Measurements from ENCODE around the gene IRGC. TPM values are rescaled to one million over a fixed set of nuclear protein-coding genes. Genes with fewer than 3 reads are reported as not detected.

IRGC gene
- total RNA-seq, 5 donors from 2014 or later (not counting 1 experiment from before 2014, with no cell fraction given): not detected

GRCh38 chr19:43673637-43674036 lies 42.2 kb upstream of the IRGC start:
- H3K27me3 ChIP-seq (replicated peaks in 1 of 2; ENCODE audit: control insufficient read depth in 2 of 2, extremely low read depth in 1 of 2, insufficient read depth in 2 of 2, low read length in 1 of 2): peaks cover 0 to 5% of the 10 kb centered on the region in 2 experiments
- no peaks in the 10 kb centered on the region for H3K36me3 Mint-ChIP-seq
- H3K9me3 ChIP-seq: no peaks in the 10 kb centered on the region
- H3K27ac Mint-ChIP-seq: no peak overlapping the region
- WGBS (ENCODE audit: insufficient coverage): no CpG with 5 or more reads among the region's 3 CpGs
- no peaks in the 10 kb centered on the region for H3K36me3 ChIP-seq (ENCODE audit: control insufficient read depth in 2 of 2, extremely low read depth in 1 of 2, insufficient read depth in 1 of 2, low read length in 1 of 2)
- no peaks in the 10 kb centered on the region for H3K27me3 Mint-ChIP-seq
- H3K27ac ChIP-seq (ENCODE audit: low read length): no peak overlapping the region
- peaks cover 16 to 28% (median 21%) of the 10 kb centered on the region in 3 donors for H3K4me1 Mint-ChIP-seq
- no peak for DNase-seq
- H3K4me3 ChIP-seq (ENCODE audit: control insufficient read depth in 1 of 2, extremely low read depth in 1 of 2, low read length in 1 of 2): no peak overlapping the region
- peaks cover 8 to 19% of the 10 kb centered on the region in 2 experiments for H3K4me1 ChIP-seq (ENCODE audit: control insufficient read depth in 1 of 2, extremely low read depth in 1 of 2, insufficient read depth in 2 of 2, low read length in 2 of 2)
- H3K9me3 Mint-ChIP-seq: no peaks in the 10 kb centered on the region
- ATAC-seq (replicated peaks in 1 of 4): no peak
- ChIA-PET CTCF (interaction anchor here in 1 of 2 donors (0.7 kb wide), 1 partner anchor 78 kb away, joined by 4 read pairs; no protein-coding TSS in a partner anchor), POLR2A (no interaction called here)
- no peak overlapping the region for H3K4me3 Mint-ChIP-seq

GRCh38 chr19:43674183-43674582 lies 41.7 kb upstream of the IRGC start:
- ATAC-seq (replicated peaks in 1 of 4): no peak
- CTCF ChIA-PET: interaction anchor here in 1 of 2 donors (0.7 kb wide), 1 partner anchor 50 kb away, joined by 4 read pairs; no protein-coding TSS in a partner anchor
- Mint-ChIP-seq H3K4me3 (no peak overlapping the region), H3K27me3 (no peaks in the 10 kb centered on the region), H3K4me1 (peaks cover 12 to 23% (median 17%) of the 10 kb centered on the region in 3 donors), H3K27ac (no peak overlapping the region), H3K36me3 (no peaks in the 10 kb centered on the region), H3K9me3 (no peaks in the 10 kb centered on the region)
- H3K27me3 ChIP-seq (replicated peaks in 1 of 2; ENCODE audit: control insufficient read depth in 2 of 2, extremely low read depth in 1 of 2, insufficient read depth in 2 of 2, low read length in 1 of 2): peaks cover 0 to under 1% of the 10 kb centered on the region in 2 experiments
- POLR2A ChIA-PET: no interaction called here
- H3K27ac ChIP-seq (ENCODE audit: low read length): no peak overlapping the region
- no peaks in the 10 kb centered on the region for H3K36me3 ChIP-seq (ENCODE audit: control insufficient read depth in 2 of 2, extremely low read depth in 1 of 2, insufficient read depth in 1 of 2, low read length in 1 of 2)
- H3K4me3 ChIP-seq (ENCODE audit: control insufficient read depth in 1 of 2, extremely low read depth in 1 of 2, low read length in 1 of 2): no peak overlapping the region
- WGBS (ENCODE audit: insufficient coverage): 94% methylated on average over 5 of the region's 8 CpGs
- H3K4me1 ChIP-seq (ENCODE audit: control insufficient read depth in 1 of 2, extremely low read depth in 1 of 2, insufficient read depth in 2 of 2, low read length in 2 of 2): peaks cover 7 to 13% of the 10 kb centered on the region in 2 experiments
- no peaks in the 10 kb centered on the region for H3K9me3 ChIP-seq
- DNase-seq: peak in 2 of 35 experiments; percentile 11 to 31

GRCh38 chr19:43674596-43674995 lies 41.3 kb upstream of the IRGC start:
- CTCF ChIA-PET: interaction anchor here in 1 of 2 donors (0.6 to 0.7 kb wide), 2 partner anchors 51 to 75 kb away, joined by 4 to 6 read pairs; no protein-coding TSS in a partner anchor

GRCh38 chr19:43675269-43675879 lies 40.5 kb upstream of the IRGC start:
- POLR2A ChIA-PET: no interaction called here

More at GRCh38 chr19:43674596-43674995, 41.3 kb upstream of the IRGC start:
- ATAC-seq (replicated peaks in 1 of 4) (no peak), DNase-seq (no peak)
- no peak overlapping the region for H3K27ac ChIP-seq (ENCODE audit: low read length)
- no peaks in the 10 kb centered on the region for H3K9me3 ChIP-seq
- no peaks in the 10 kb centered on the region for H3K36me3 ChIP-seq (ENCODE audit: control insufficient read depth in 2 of 2, extremely low read depth in 1 of 2, insufficient read depth in 1 of 2, low read length in 1 of 2)
- 50% methylated on average over 1 of the region's 3 CpGs for WGBS (ENCODE audit: insufficient coverage)
- no peaks in the 10 kb centered on the region for H3K9me3 Mint-ChIP-seq
- H3K4me1 ChIP-seq (ENCODE audit: control insufficient read depth in 1 of 2, extremely low read depth in 1 of 2, insufficient read depth in 2 of 2, low read length in 2 of 2): peaks cover 4 to 9% of the 10 kb centered on the region in 2 experiments
- H3K27me3 ChIP-seq (replicated peaks in 1 of 2; ENCODE audit: control insufficient read depth in 2 of 2, extremely low read depth in 1 of 2, insufficient read depth in 2 of 2, low read length in 1 of 2): peaks cover 0 to 4% of the 10 kb centered on the region in 2 experiments
- H3K27ac Mint-ChIP-seq: no peak overlapping the region
- POLR2A ChIA-PET: no interaction called here
- H3K27me3 Mint-ChIP-seq: no peaks in the 10 kb centered on the region
- no peak overlapping the region for H3K4me3 ChIP-seq (ENCODE audit: control insufficient read depth in 1 of 2, extremely low read depth in 1 of 2, low read length in 1 of 2)
- no peaks in the 10 kb centered on the region for H3K36me3 Mint-ChIP-seq
- H3K4me3 Mint-ChIP-seq: no peak overlapping the region
- H3K4me1 Mint-ChIP-seq: peaks cover 12 to 22% (median 14%) of the 10 kb centered on the region in 3 donors

GRCh38 chr19:43675906-43676305 lies 40.0 kb upstream of the IRGC start:
- ATAC-seq (replicated peaks in 1 of 4) (no peak), DNase-seq (no peak)
- 91% methylated on average over 9 of the region's 11 CpGs for WGBS (ENCODE audit: insufficient coverage)
- Histone ChIP-seq H3K4me1 (ENCODE audit: control insufficient read depth in 1 of 2, extremely low read depth in 1 of 2, insufficient read depth in 2 of 2, low read length in 2 of 2) (no peaks in the 10 kb centered on the region), H3K27ac (ENCODE audit: low read length) (no peak overlapping the region), H3K36me3 (ENCODE audit: control insufficient read depth in 2 of 2, extremely low read depth in 1 of 2, insufficient read depth in 1 of 2, low read length in 1 of 2) (no peaks in the 10 kb centered on the region), H3K4me3 (ENCODE audit: control insufficient read depth in 1 of 2, extremely low read depth in 1 of 2, low read length in 1 of 2) (no peak overlapping the region), H3K27me3 (replicated peaks in 1 of 2; ENCODE audit: control insufficient read depth in 2 of 2, extremely low read depth in 1 of 2, insufficient read depth in 2 of 2, low read length in 1 of 2) (peaks cover 0 to 4% of the 10 kb centered on the region in 2 experiments), H3K9me3 (no peaks in the 10 kb centered on the region)
- CTCF ChIA-PET: no interaction called here
- no peak overlapping the region for H3K4me3 Mint-ChIP-seq
- POLR2A ChIA-PET: no interaction called here
- H3K36me3 Mint-ChIP-seq: no peaks in the 10 kb centered on the region
- no peaks in the 10 kb centered on the region for H3K27me3 Mint-ChIP-seq
- no peaks in the 10 kb centered on the region for H3K9me3 Mint-ChIP-seq
- peaks cover 2 to 11% (median 5%) of the 10 kb centered on the region in 3 donors for H3K4me1 Mint-ChIP-seq
- no peak overlapping the region for H3K27ac Mint-ChIP-seq

More at GRCh38 chr19:43675269-43675879, 40.5 kb upstream of the IRGC start:
- DNase-seq: no peak
- Histone ChIP-seq H3K4me1 (ENCODE audit: control insufficient read depth in 1 of 2, extremely low read depth in 1 of 2, insufficient read depth in 2 of 2, low read length in 2 of 2) (peaks cover 0 to 2% of the 10 kb centered on the region in 2 experiments), H3K9me3 (no peaks in the 10 kb centered on the region), H3K36me3 (ENCODE audit: control insufficient read depth in 2 of 2, extremely low read depth in 1 of 2, insufficient read depth in 1 of 2, low read length in 1 of 2) (no peaks in the 10 kb centered on the region), H3K4me3 (ENCODE audit: control insufficient read depth in 1 of 2, extremely low read depth in 1 of 2, low read length in 1 of 2) (no peak overlapping the region), H3K27me3 (replicated peaks in 1 of 2; ENCODE audit: control insufficient read depth in 2 of 2, extremely low read depth in 1 of 2, insufficient read depth in 2 of 2, low read length in 1 of 2) (peaks cover 0 to 4% of the 10 kb centered on the region in 2 experiments), H3K27ac (ENCODE audit: low read length) (no peak overlapping the region)
- H3K36me3 Mint-ChIP-seq: no peaks in the 10 kb centered on the region
- 38% methylated on average over 3 of the region's 8 CpGs for WGBS (ENCODE audit: insufficient coverage)
- H3K4me1 Mint-ChIP-seq: peaks cover 4 to 14% (median 7%) of the 10 kb centered on the region in 3 donors
- no peak overlapping the region for H3K4me3 Mint-ChIP-seq
- no peaks in the 10 kb centered on the region for H3K9me3 Mint-ChIP-seq
- H3K27me3 Mint-ChIP-seq: no peaks in the 10 kb centered on the region
- no peak for ATAC-seq (replicated peaks in 1 of 4)
- peak overlapping the region; percentile 5 to 50 for H3K27ac Mint-ChIP-seq
- CTCF ChIA-PET: interaction anchor here in 1 of 2 donors (0.6 kb wide), 1 partner anchor 75 kb away, joined by 6 read pairs; no protein-coding TSS in a partner anchor

- Histone ChIP-seq H3K36me3 (ENCODE audit: control insufficient read depth in 2 of 2, extremely low read depth in 1 of 2, insufficient read depth in 1 of 2, low read length in 1 of 2) (no peaks in the 10 kb centered on the region), H3K27ac (ENCODE audit: low read length) (no peak overlapping the region), H3K4me1 (ENCODE audit: control insufficient read depth in 1 of 2, extremely low read depth in 1 of 2, insufficient read depth in 2 of 2, low read length in 2 of 2) (no peaks in the 10 kb centered on the region), H3K27me3 (replicated peaks in 1 of 2; ENCODE audit: control insufficient read depth in 2 of 2, extremely low read depth in 1 of 2, insufficient read depth in 2 of 2, low read length in 1 of 2) (peaks cover 0 to 4% of the 10 kb centered on the region in 2 experiments), H3K9me3 (no peaks in the 10 kb centered on the region), H3K4me3 (ENCODE audit: control insufficient read depth in 1 of 2, extremely low read depth in 1 of 2, low read length in 1 of 2) (no peak overlapping the region)
- H3K36me3 Mint-ChIP-seq: no peaks in the 10 kb centered on the region
- POLR2A ChIA-PET: no interaction called here
- H3K9me3 Mint-ChIP-seq: no peaks in the 10 kb centered on the region
- no peak overlapping the region for H3K27ac Mint-ChIP-seq
- peaks cover 2 to 11% (median 5%) of the 10 kb centered on the region in 3 donors for H3K4me1 Mint-ChIP-seq
- WGBS (ENCODE audit: insufficient coverage): no CpG with 5 or more reads among the region's 11 CpGs
- no peaks in the 10 kb centered on the region for H3K27me3 Mint-ChIP-seq
- H3K4me3 Mint-ChIP-seq: no peak overlapping the region
- ATAC-seq (replicated peaks in 1 of 4) (no peak), DNase-seq (no peak)
- CTCF ChIA-PET: no interaction called here
Observed at GRCh38 chr19:43678512-43679261, 37.2 kb upstream of the IRGC start.
